Nephron progenitor cell (in vitro differentiated cells): ENCODE measurements around the gene ADGRB2.
A peak's percentile ranks its signal among the peaks of the same experiment; 100 is the strongest.

Source experiments
- DNase-seq: peaks from one replicate; pipeline ENCODE4 v3.0.0; 2021
- H3K27ac Mint-ChIP-seq: 2 replicates; pipeline ENCODE4 v1.8.0; 2021; ENCODE audit warnings: mild to moderate bottlenecking, moderate library complexity, mixed read lengths
- H3K27me3 Mint-ChIP-seq: 2 replicates; pipeline ENCODE4 v1.8.0; 2021; ENCODE audit warnings: mild to moderate bottlenecking, low read depth, mixed read lengths; ENCODE audit not compliant: poor library complexity
- H3K36me3 Mint-ChIP-seq: 2 replicates; pipeline ENCODE4 v1.8.0; 2021; ENCODE audit warnings: low read depth, mixed read lengths
- H3K4me1 Mint-ChIP-seq: 2 replicates; pipeline ENCODE4 v1.8.0; 2021; ENCODE audit warnings: mixed read lengths
- H3K4me3 Mint-ChIP-seq: 2 replicates; pipeline ENCODE4 v1.8.0; 2021; ENCODE audit warnings: mild to moderate bottlenecking, moderate library complexity, mixed read lengths
- H3K9me3 Mint-ChIP-seq: 2 replicates; pipeline ENCODE4 v1.8.0; 2021; ENCODE audit warnings: mild to moderate bottlenecking, moderate library complexity, mixed read lengths
- TF ChIP-seq, protein P1 (sequence below): fragments of 200-600 bp; sonication (generic); IDR thresholded peaks from 2 replicates; pipeline ENCODE4 v1.5.0; 2021; ENCODE audit warnings: antibody characterized with exemption

The ADGRB2 gene

DNA sequence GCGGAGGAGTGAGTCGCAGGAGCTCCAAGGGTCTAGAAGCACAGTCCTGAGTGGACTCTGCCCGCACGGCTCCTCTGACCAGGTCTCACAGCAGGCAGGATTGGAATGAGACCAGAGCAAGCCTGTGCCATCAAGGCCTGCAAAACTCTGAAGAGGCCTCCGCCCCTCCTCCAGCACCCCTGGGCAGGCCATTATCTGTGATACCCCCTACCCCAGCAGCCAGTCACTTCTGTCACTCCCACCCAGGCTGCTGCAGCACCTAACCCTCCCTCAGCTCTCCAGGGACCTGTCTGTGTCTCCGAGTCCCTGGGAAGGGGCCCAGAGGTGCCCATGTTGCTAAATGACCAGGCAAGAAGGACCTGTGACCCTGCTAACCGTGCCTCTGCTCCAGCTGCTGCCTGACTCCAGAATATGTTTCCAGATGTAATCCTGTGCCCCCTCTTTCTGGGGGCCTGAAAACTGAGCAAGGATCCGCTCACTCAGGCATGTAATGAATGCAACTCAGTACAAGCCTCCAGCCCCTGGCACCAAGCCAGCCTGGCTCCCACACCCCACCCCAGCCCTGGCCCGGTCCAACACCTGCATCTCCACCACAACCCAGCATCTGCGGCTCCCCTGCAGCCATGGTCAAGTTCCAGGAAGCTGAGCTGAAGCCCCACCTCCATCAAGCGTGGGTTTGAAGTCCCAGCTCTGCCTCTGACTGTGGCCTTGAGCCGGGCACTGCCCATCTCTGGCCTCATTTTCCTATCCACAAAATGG is 38.2 kb downstream of the ADGRB2 start:
- TF ChIP-seq, protein P1, sequence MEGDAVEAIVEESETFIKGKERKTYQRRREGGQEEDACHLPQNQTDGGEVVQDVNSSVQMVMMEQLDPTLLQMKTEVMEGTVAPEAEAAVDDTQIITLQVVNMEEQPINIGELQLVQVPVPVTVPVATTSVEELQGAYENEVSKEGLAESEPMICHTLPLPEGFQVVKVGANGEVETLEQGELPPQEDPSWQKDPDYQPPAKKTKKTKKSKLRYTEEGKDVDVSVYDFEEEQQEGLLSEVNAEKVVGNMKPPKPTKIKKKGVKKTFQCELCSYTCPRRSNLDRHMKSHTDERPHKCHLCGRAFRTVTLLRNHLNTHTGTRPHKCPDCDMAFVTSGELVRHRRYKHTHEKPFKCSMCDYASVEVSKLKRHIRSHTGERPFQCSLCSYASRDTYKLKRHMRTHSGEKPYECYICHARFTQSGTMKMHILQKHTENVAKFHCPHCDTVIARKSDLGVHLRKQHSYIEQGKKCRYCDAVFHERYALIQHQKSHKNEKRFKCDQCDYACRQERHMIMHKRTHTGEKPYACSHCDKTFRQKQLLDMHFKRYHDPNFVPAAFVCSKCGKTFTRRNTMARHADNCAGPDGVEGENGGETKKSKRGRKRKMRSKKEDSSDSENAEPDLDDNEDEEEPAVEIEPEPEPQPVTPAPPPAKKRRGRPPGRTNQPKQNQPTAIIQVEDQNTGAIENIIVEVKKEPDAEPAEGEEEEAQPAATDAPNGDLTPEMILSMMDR: no peak
- Mint-ChIP-seq H3K27ac (no peak overlapping the region), H3K36me3 (no peaks in the 10 kb centered on the region), H3K9me3 (no peaks in the 10 kb centered on the region), H3K4me3 (no peak overlapping the region), H3K4me1 (no peaks in the 10 kb centered on the region), H3K27me3 (peaks cover 10% of the 10 kb centered on the region)
- no peak for DNase-seq

DNA sequence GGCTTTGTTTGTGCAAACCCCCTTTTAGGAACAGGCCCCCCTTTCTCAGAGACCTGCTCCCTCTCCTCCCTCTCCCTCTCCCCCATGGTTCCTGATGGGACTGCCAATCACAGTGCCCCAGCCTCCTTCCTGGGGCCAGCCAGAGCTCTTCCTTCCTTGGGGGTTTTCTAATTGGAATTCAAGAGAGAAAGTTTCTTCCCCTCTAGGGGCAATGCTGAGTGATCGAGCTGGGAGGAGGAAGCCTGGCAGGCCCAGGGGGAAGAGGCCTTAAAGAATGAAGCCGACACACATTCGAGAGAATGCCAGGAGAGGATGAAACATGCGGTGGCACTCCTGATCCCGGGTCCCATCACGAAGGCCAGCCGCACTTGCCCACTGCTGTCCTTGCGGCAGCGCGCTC is 39.0 kb downstream of the ADGRB2 start:
- Mint-ChIP-seq H3K27me3 (peaks cover 13% of the 10 kb centered on the region), H3K4me3 (no peak overlapping the region), H3K36me3 (no peaks in the 10 kb centered on the region), H3K27ac (no peak overlapping the region), H3K9me3 (no peaks in the 10 kb centered on the region), H3K4me1 (no peaks in the 10 kb centered on the region)
- no peak for DNase-seq
- TF ChIP-seq, protein P1: no peak

DNA sequence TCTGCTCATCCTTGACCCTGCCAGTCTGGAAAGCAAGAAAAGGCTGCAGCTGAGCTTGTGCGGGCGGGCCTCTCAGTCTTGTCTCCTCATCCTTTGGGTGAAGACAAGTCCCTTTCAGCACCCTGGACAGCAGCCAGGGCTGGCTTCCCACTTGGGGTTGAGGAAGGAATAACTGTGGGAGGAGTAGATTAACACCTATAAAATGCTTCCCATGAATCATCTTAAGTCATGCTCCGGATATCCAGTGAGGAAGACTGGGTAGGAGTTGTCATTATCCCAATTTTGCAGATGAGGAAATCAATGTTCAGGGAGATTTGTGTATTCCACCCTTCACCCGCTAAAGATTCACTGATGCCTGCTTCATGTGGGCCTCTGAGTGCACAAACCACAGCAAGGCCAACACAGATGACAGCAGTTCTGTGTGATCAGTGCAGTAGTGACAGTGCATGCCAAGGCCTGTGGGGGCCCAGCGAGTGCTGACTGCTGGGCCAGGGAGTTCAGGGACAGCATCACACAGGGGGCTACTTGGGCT is 40.2 kb downstream of the ADGRB2 start:
- peak; percentile 98 for DNase-seq
- TF ChIP-seq, protein P1: no peak

DNA sequence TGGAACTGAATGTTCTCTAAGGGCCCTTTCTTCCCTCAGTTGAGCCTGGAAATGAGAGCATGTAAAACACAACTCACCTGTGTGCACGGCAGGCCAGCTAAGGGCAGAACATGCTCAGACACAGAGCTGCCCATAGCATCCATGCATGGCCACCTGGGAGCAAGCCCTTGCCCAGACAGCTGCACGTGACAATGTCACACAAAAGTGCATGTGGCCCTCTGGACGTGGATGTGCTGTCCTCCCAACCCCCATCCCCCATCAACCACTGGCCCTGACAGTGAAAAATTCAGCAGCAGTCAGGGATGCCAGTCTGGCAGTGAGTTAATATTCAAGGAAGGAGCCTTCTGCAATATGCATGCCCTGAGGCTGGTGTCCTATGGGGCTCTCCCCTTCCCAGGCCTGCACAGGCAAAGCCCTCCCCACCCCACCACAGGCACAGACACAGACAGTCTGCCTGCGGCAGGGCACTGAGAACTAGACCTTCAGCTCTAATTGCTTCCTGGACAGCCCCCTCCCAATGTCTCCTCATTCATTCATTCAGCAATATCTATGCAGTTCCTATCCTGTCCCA is 45.7 kb downstream of the ADGRB2 start:
- Mint-ChIP-seq H3K4me1 (peaks cover 14% of the 10 kb centered on the region), H3K27me3 (peaks cover 35% of the 10 kb centered on the region), H3K27ac (no peak overlapping the region), H3K9me3 (no peaks in the 10 kb centered on the region), H3K4me3 (no peak overlapping the region), H3K36me3 (no peaks in the 10 kb centered on the region)
- TF ChIP-seq, protein P1: no peak
- no peak for DNase-seq

More for the DNA sequence above, 40.2 kb downstream of the ADGRB2 start:
- Mint-ChIP-seq H3K4me1 (no peaks in the 10 kb centered on the region), H3K4me3 (no peak overlapping the region), H3K9me3 (no peaks in the 10 kb centered on the region), H3K27me3 (peaks cover 16% of the 10 kb centered on the region), H3K36me3 (no peaks in the 10 kb centered on the region), H3K27ac (no peak overlapping the region)

DNA sequence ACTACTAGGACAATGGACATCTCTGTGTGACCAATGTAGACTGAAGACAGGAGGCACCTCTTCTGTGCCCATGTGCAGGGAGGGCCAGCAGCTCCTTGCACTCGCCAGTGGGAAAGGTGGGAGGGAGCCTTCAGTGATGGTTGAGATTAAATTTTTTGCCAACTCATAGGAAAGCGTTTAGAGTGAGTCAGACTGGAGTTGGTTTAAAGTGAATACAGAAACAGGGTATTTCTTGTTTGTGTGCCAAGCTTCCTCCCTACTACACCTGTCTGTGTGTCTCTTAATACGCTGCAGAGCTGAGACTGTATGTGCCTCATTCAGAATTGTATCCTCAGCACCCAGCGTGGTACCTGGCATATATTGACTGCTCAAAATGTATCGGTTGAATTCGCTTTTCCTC is 46.8 kb downstream of the ADGRB2 start:
- H3K27me3 Mint-ChIP-seq: peaks cover 35% of the 10 kb centered on the region

More for the DNA sequence above, 46.8 kb downstream of the ADGRB2 start:
- Mint-ChIP-seq H3K9me3 (no peaks in the 10 kb centered on the region), H3K36me3 (no peaks in the 10 kb centered on the region), H3K27ac (no peak overlapping the region), H3K4me3 (no peak overlapping the region), H3K4me1 (peaks cover 24% of the 10 kb centered on the region)
- TF ChIP-seq, protein P1: no peak
- no peak for DNase-seq
